Body of pancreas (tissue), 4 donors: ENCODE results near the gene FUT8. TPM values are rescaled to one million over a fixed set of nuclear protein-coding genes. Genes with fewer than 3 reads are reported as not detected.

Experiments
- ATAC-seq: fragments of 150-250 bp; one replicate; pipeline ENCODE4 v1.9.1; 2016
- DNase-seq, 4 donors: peaks; one replicate each; pipeline ENCODE4 v3.0.0-alpha.2; 2019
- H3K27ac ChIP-seq, 4 donors: fragments of 200-600 bp; sonication (generic); 1 replicate in 3 of 4; 2 replicates in 1 of 4; pipeline versions ENCODE4 v1.5.1 to v1.6.1; 2016 to 2019; ENCODE audit warnings: mild to moderate bottlenecking in 1 of 4, mixed read lengths in 1 of 4, moderate library complexity in 1 of 4
- H3K27me3 ChIP-seq, 2 donors: fragments of 200-600 bp; sonication (generic); one replicate each; pipeline ENCODE4 v1.6.0; 2016; ENCODE audit warnings: mild to moderate bottlenecking in 1 of 2
- H3K36me3 ChIP-seq, 2 donors: fragments of 200-600 bp; sonication (generic); replicated peaks in 1 of 2; 2 replicates each; pipeline ENCODE4 v1.5.1; 2016; ENCODE audit warnings: low read depth in 2 of 2; ENCODE audit not compliant: insufficient read depth in 1 of 2
- H3K4me1 ChIP-seq: fragments of 200-600 bp; sonication (generic); one replicate; pipeline ENCODE4 v1.6.0; 2016
- H3K4me3 ChIP-seq, 2 donors: fragments of 200-600 bp; sonication (generic); 1 replicate in 1 of 2; 2 replicates in 1 of 2; pipeline ENCODE4 v1.5.1; 2016 to 2019
- H3K9me3 ChIP-seq, 3 donors: fragments of 200-600 bp; sonication (generic); 1 replicate in 2 of 3; 2 replicates in 1 of 3; pipeline ENCODE4 v1.5.1; 2016
- POLR2A ChIP-seq, 3 donors: fragments of 450-650 bp; IDR thresholded peaks; one replicate each; pipeline ENCODE4 v1.6.1; 2016; ENCODE audit warnings: antibody characterized with exemption in 3 of 3, mild to moderate bottlenecking in 2 of 3
- WGBS, 2 donors: methylation state at CpG; one replicate each; pipeline ENCODE4 v1.1.5; 2017; 5-methylcytosine and 5-hydroxymethylcytosine counted together
- intact Hi-C: fragments of 100-400 bp; cut with DNase I; formaldehyde crosslinking; loops from one replicate; pipeline ENCODE4 v1.15.1; 2023
- total RNA-seq, 2 donors: library from RNA; depleted of rRNA; stranded (reverse); fragments of >200 nt; gene quantifications; one replicate each; pipeline ENCODE4 v1.1.0, GENCODE V29; 2016
- TF ChIP-seq, protein P1 (sequence below), 7 experiments: fragments of 450-650 bp in 4 of 7; fragments of 200-600 bp in 3 of 7; sonication (generic) in 3 of 7; IDR thresholded peaks; one replicate each; pipeline ENCODE4 v1.5.1; 2016 to 2019; ENCODE audit warnings: antibody characterized with exemption in 7 of 7

FUT8 gene
- total RNA-seq, 2 donors from 2014 or later, result 31.1 to 33.0 TPM

DNA sequence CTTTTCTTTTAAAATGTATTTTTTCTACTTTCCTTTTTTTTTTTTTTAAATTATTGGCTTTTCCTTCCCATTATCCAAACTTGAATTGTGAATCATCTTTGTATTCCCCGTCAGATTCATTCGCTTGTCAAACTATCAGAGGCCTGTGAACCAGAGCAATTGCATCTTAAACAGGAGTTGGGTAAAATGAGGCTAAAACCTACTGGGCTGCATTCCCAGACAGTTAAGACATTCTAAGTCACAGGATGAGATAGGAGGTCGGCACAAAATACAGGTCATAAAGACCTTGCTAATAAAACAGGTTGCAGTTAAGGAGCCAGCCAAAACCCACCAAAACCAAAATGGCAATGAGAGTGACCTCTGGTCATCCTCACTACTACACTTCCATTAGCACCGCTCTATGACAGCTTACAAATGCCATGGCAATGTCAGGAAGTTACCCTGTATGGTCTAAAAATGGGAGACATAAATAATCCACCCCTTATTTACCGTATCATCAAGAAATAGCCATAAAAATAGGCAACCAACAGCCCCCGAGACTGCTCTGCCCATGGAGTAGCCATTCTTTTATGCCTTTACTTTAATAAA is 19.9 kb downstream of the FUT8 start:
- 89 to 93% methylated on average over 6 of the region's 6 CpGs for WGBS, 2 donors
- no peaks in the 10 kb centered on the region for H3K9me3 ChIP-seq
- no peaks in the 10 kb centered on the region for H3K36me3 ChIP-seq
- intact Hi-C loops, result no loop called here
- H3K27me3 ChIP-seq, result no peaks in the 10 kb centered on the region
- no peak overlapping the region for H3K4me3 ChIP-seq
- no peak for ATAC-seq
- no peak overlapping the region for H3K27ac ChIP-seq
- DNase-seq, result no peak
- no peak for TF ChIP-seq POLR2A (IDR thresholded peaks at IDR 0.05)
- TF ChIP-seq, protein P1, sequence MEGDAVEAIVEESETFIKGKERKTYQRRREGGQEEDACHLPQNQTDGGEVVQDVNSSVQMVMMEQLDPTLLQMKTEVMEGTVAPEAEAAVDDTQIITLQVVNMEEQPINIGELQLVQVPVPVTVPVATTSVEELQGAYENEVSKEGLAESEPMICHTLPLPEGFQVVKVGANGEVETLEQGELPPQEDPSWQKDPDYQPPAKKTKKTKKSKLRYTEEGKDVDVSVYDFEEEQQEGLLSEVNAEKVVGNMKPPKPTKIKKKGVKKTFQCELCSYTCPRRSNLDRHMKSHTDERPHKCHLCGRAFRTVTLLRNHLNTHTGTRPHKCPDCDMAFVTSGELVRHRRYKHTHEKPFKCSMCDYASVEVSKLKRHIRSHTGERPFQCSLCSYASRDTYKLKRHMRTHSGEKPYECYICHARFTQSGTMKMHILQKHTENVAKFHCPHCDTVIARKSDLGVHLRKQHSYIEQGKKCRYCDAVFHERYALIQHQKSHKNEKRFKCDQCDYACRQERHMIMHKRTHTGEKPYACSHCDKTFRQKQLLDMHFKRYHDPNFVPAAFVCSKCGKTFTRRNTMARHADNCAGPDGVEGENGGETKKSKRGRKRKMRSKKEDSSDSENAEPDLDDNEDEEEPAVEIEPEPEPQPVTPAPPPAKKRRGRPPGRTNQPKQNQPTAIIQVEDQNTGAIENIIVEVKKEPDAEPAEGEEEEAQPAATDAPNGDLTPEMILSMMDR (IDR thresholded peaks at IDR 0.05), result no peak
- peaks cover 5% of the 10 kb centered on the region for H3K4me1 ChIP-seq

DNA sequence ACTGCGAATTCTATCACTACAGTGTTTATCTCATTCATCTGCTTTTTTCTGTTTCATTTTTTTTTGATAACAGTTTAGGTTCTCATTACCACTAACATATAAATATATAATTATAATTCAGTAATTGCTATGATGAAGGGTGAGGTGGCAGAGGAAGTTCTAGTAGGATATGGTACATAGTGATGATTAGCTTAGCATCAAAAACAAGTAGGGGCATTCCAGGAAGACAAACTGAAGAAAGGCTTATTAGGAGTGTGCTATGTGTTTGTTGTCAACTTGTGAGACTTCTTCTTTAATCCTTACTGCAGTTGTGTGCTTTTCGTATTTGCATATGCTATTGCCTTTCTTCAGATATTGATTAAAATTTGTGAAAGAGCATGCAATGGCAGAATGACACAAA is 20.6 kb downstream of the FUT8 start:
- intact Hi-C loops, result no loop called here
- DNase-seq (no peak), ATAC-seq (no peak)
- Histone ChIP-seq H3K27me3 (no peaks in the 10 kb centered on the region), H3K27ac (no peak overlapping the region), H3K4me1 (peaks cover 5% of the 10 kb centered on the region), H3K4me3 (no peak overlapping the region), H3K36me3 (no peaks in the 10 kb centered on the region), H3K9me3 (no peaks in the 10 kb centered on the region)
- TF ChIP-seq, protein P1 (IDR thresholded peaks at IDR 0.05), result no peak
- no peak for TF ChIP-seq POLR2A (IDR thresholded peaks at IDR 0.05)
- 89 to 96% methylated on average over 2 of the region's 2 CpGs for WGBS, 2 donors

DNA sequence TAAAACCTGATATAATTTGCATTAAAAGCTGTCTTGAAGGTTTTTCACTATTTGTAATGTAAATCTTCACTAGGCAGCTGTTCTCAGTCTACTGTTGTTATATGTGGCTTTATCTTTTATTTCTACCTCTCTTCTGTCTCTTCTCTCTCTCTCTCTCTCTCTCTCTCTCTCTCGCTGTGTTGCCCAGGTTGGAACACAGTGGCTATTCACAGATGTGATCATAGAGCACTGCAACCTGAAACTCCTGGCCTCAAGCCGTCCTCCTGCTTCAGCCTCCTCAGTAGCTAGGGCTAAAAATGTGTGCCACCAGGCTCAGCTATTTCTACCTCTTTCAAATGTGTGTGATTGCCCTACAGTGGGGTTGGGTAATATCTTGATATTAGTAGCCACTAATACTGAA is 21.1 kb downstream of the FUT8 start:
- no peak for ATAC-seq

DNA sequence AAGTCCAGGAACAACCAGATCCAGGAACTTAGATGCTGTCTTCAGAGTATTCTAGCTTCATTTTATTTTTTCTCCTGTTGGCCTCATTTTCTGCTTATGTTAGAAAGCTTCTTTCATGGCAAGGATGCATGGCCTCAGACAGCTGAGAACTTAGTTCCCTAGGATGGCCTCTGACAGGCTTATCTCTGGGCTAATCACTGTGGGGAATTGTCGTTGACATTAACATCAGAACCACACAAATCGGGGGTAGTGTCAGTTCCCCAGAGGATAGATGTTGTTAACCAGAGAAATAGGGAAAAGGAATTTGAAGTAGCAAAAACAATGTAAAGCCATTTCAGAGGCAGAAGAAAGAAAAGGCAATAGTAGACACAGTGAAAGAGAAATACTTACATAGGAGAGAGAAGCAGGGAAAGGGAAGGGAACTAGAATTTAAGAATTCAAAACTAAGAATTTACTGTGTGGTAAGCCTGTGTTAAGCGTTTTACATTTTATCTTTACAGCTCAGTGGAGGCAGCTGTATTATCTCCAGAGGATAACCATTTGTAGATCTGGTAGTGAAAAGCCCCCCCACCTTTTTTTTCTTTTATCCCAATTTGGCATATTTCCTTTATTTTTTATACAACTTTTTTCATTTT is 21.8 kb downstream of the FUT8 start:
- Histone ChIP-seq H3K4me1 (peaks cover 5% of the 10 kb centered on the region), H3K27me3 (no peaks in the 10 kb centered on the region), H3K4me3 (no peak overlapping the region), H3K36me3 (no peaks in the 10 kb centered on the region), H3K27ac (no peak overlapping the region), H3K9me3 (no peaks in the 10 kb centered on the region)
- DNase-seq, result no peak
- no peak for ATAC-seq
- intact Hi-C loops, result no loop called here
- WGBS, 2 donors, result 42 to 45% methylated on average over 3 of the region's 3 CpGs
- TF ChIP-seq, protein P1 (IDR thresholded peaks at IDR 0.05), result no peak
- TF ChIP-seq POLR2A (IDR thresholded peaks at IDR 0.05), result no peak

More for the DNA sequence above, 21.1 kb downstream of the FUT8 start:
- H3K27me3 ChIP-seq, result no peaks in the 10 kb centered on the region
- H3K36me3 ChIP-seq, result no peaks in the 10 kb centered on the region
- no peak for TF ChIP-seq POLR2A (IDR thresholded peaks at IDR 0.05)
- TF ChIP-seq, protein P1 (IDR thresholded peaks at IDR 0.05), result no peak
- WGBS, 2 donors, result 76 to 86% methylated on average over 2 of the region's 2 CpGs
- peaks cover 5% of the 10 kb centered on the region for H3K4me1 ChIP-seq
- no peak for DNase-seq
- no peaks in the 10 kb centered on the region for H3K9me3 ChIP-seq
- no peak overlapping the region for H3K4me3 ChIP-seq
- no peak overlapping the region for H3K27ac ChIP-seq
- intact Hi-C loops, result no loop called here
